CD4-positive, alpha-beta T cell treated with Interleukin-15 for 4 hours (primary cell): ENCODE results near the gene REXO5.

Source experiments
- DNase-seq: peaks from one replicate; pipeline ENCODE4 v3.0.0-alpha.2; 2020; ENCODE audit warnings: low spot score

REXO5 gene

GRCh38 chr16:20874088-20874581 lies 67.8 kb downstream of the REXO5 start:
- no peak for DNase-seq

- DNase-seq, result no peak
These were observed 69.0 kb downstream of the REXO5 start for GRCh38 chr16:20875355-20875650.

- DNase-seq, result no peak
These were observed 72.4 kb downstream of the REXO5 start for GRCh38 chr16:20878682-20879147.

GRCh38 chr16:20879175-20880040 lies 73.1 kb downstream of the REXO5 start:
- DNase-seq, result no peak

- DNase-seq, result no peak
These were observed 74.7 kb downstream of the REXO5 start for GRCh38 chr16:20880867-20881502.

- no peak for DNase-seq
These were observed 75.2 kb downstream of the REXO5 start for GRCh38 chr16:20881503-20881878.

- no peak for DNase-seq
These were observed 77.4 kb downstream of the REXO5 start for GRCh38 chr16:20883554-20884239.

- no peak for DNase-seq
These were observed 77.9 kb downstream of the REXO5 start for GRCh38 chr16:20884240-20884556.

- DNase-seq, result no peak
These were observed 80.0 kb downstream of the REXO5 start for GRCh38 chr16:20886320-20886719.

GRCh38 chr16:20887207-20887606 lies 80.9 kb downstream of the REXO5 start:
- DNase-seq, result no peak

- no peak for DNase-seq
These were observed 83.4 kb downstream of the REXO5 start for GRCh38 chr16:20889625-20890275.

GRCh38 chr16:20894388-20894787 lies 88.1 kb downstream of the REXO5 start:
- no peak for DNase-seq

GRCh38 chr16:20897253-20897897 lies 91.0 kb downstream of the REXO5 start:
- no peak for DNase-seq

- no peak for DNase-seq
These were observed 91.6 kb downstream of the REXO5 start for GRCh38 chr16:20897922-20898321.

- DNase-seq, result no peak
These were observed 92.7 kb downstream of the REXO5 start for GRCh38 chr16:20899071-20899470.
